DOHH2 (cell line): Measurements from ENCODE around the gene USP8.

Experiments
- EZH2phosphoT487 ChIP-seq: fragments of 200-600 bp; sonication (generic); IDR thresholded peaks from 2 replicates; pipeline ENCODE4 v1.6.1; 2017; ENCODE audit warnings: borderline replicate concordance, mild to moderate bottlenecking, antibody characterized with exemption, low read length, moderate library complexity, mixed read lengths
- TF ChIP-seq, protein P1 (sequence below): fragments of 200-600 bp; sonication (generic); IDR thresholded peaks from one replicate; pipeline ENCODE4 v1.5.1; 2014; ENCODE audit warnings: antibody characterized with exemption, mild to moderate bottlenecking, low read depth, low read length; ENCODE audit not compliant: poor library complexity, severe bottlenecking

DNA sequence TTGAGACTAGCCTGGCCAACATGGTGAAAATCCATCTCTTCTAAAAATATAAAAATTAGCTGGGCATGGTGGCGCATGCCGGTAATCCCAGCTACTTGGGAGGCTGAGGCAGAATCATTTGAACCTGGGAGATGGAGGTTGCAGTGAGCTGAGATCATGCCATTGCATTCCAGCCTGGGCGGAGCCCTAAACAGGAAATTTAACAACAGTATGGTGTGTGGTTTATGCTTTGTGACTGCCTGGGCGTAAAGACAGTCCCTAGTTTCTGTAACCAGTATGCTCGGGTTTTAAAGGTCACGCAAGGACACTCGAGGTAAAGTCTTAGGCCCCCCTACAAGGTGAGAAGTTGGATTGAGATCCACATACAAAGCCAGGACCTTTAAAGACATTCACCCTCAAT lies 78.9 kb downstream of the USP8 start:
- TF ChIP-seq, protein P1, sequence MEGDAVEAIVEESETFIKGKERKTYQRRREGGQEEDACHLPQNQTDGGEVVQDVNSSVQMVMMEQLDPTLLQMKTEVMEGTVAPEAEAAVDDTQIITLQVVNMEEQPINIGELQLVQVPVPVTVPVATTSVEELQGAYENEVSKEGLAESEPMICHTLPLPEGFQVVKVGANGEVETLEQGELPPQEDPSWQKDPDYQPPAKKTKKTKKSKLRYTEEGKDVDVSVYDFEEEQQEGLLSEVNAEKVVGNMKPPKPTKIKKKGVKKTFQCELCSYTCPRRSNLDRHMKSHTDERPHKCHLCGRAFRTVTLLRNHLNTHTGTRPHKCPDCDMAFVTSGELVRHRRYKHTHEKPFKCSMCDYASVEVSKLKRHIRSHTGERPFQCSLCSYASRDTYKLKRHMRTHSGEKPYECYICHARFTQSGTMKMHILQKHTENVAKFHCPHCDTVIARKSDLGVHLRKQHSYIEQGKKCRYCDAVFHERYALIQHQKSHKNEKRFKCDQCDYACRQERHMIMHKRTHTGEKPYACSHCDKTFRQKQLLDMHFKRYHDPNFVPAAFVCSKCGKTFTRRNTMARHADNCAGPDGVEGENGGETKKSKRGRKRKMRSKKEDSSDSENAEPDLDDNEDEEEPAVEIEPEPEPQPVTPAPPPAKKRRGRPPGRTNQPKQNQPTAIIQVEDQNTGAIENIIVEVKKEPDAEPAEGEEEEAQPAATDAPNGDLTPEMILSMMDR = no peak
- no peak for TF ChIP-seq EZH2phosphoT487
